Thyroid gland (tissue), 4 donors: ENCODE results near the gene RNU4-1.

ENCODE experiments used
- CTCF ChIP-seq, 6 experiments: fragments of 200-600 bp in 3 of 6; fragments of 450-650 bp in 3 of 6; sonication (generic) in 3 of 6; IDR thresholded peaks; one replicate each; pipeline ENCODE4 v1.5.1; 2016 to 2019; ENCODE audit warnings: antibody characterized with exemption in 6 of 6, mild to moderate bottlenecking in 2 of 6, inconsistent platforms in 1 of 6, moderate library complexity in 1 of 6
- POLR2A ChIP-seq, 2 donors: fragments of 450-650 bp; IDR thresholded peaks; one replicate each; pipeline ENCODE4 v1.6.1; 2017; ENCODE audit warnings: antibody characterized with exemption in 2 of 2, mild to moderate bottlenecking in 2 of 2, moderate library complexity in 1 of 2

- TF ChIP-seq CTCF (IDR thresholded peaks at IDR 0.05) (peak; percentile 53 to 91 (median 70)), POLR2A (IDR thresholded peaks at IDR 0.05) (peak in 1 of 2 donors; percentile 81)
These were observed 27.4 kb downstream of the RNU4-1 start, which contains the start of gene PXN for GRCh38 chr12:120265473-120266179.
